Skin epidermis (tissue), 12 donors: ENCODE results near the gene RNF212.
A peak's percentile ranks its signal among the peaks of the same experiment; 100 is the strongest.

Experiments
- H3K27ac ChIP-seq, 21 experiments: fragments of 200-600 bp; sonication (generic) in 11 of 21; one replicate each; pipeline ENCODE4 v1.5.0; 2020; ENCODE audit warnings: mild to moderate bottlenecking in 3 of 21, inconsistent platforms in 2 of 21, moderate library complexity in 2 of 21
- H3K4me3 ChIP-seq, 7 experiments: fragments of 200-600 bp; sonication (generic) in 2 of 7; one replicate each; pipeline ENCODE4 v1.5.0; 2020; ENCODE audit warnings: inconsistent platforms in 2 of 7, mild to moderate bottlenecking in 2 of 7, moderate library complexity in 1 of 7

The RNF212 gene

GRCh38 chr4:1075809-1076699, 37.3 kb downstream of the RNF212 start:
- no peak overlapping the region for H3K27ac ChIP-seq

GRCh38 chr4:1075225-1075624, 38.1 kb downstream of the RNF212 start:
- Histone ChIP-seq H3K27ac (no peak overlapping the region), H3K4me3 (no peak overlapping the region)

More at GRCh38 chr4:1075809-1076699, 37.3 kb downstream of the RNF212 start:
- no peak overlapping the region for H3K4me3 ChIP-seq

GRCh38 chr4:1074077-1074476, 39.3 kb downstream of the RNF212 start:
- H3K4me3 ChIP-seq = no peak overlapping the region
- H3K27ac ChIP-seq = no peak overlapping the region

GRCh38 chr4:1072830-1073446, 40.4 kb downstream of the RNF212 start:
- H3K27ac ChIP-seq = no peak overlapping the region

GRCh38 chr4:1069394-1069793, 44.0 kb downstream of the RNF212 start:
- no peak overlapping the region for H3K27ac ChIP-seq

More at GRCh38 chr4:1072830-1073446, 40.4 kb downstream of the RNF212 start:
- H3K4me3 ChIP-seq = no peak overlapping the region

GRCh38 chr4:1065732-1066131, 47.6 kb downstream of the RNF212 start:
- no peak overlapping the region for H3K27ac ChIP-seq

More at GRCh38 chr4:1069394-1069793, 44.0 kb downstream of the RNF212 start:
- no peak overlapping the region for H3K4me3 ChIP-seq

GRCh38 chr4:1062419-1062818, 50.9 kb downstream of the RNF212 start:
- H3K4me3 ChIP-seq = no peak overlapping the region
- H3K27ac ChIP-seq = no peak overlapping the region

More at GRCh38 chr4:1065732-1066131, 47.6 kb downstream of the RNF212 start:
- no peak overlapping the region for H3K4me3 ChIP-seq

GRCh38 chr4:1061760-1062159, 51.6 kb downstream of the RNF212 start:
- no peak overlapping the region for H3K27ac ChIP-seq
- no peak overlapping the region for H3K4me3 ChIP-seq

- no peak overlapping the region for H3K27ac ChIP-seq
Measured at GRCh38 chr4:1061056-1061700, 52.2 kb downstream of the RNF212 start.

GRCh38 chr4:1060621-1061020, 52.7 kb downstream of the RNF212 start:
- Histone ChIP-seq H3K27ac (no peak overlapping the region), H3K4me3 (no peak overlapping the region)

More at GRCh38 chr4:1061056-1061700, 52.2 kb downstream of the RNF212 start:
- H3K4me3 ChIP-seq = no peak overlapping the region

GRCh38 chr4:1060121-1060520, 53.2 kb downstream of the RNF212 start:
- Histone ChIP-seq H3K27ac (no peak overlapping the region), H3K4me3 (no peak overlapping the region)

- H3K27ac ChIP-seq = no peak overlapping the region
- no peak overlapping the region for H3K4me3 ChIP-seq
Measured at GRCh38 chr4:1058997-1059665, 54.2 kb downstream of the RNF212 start.

GRCh38 chr4:1058198-1058996, 55.0 kb downstream of the RNF212 start:
- no peak overlapping the region for H3K4me3 ChIP-seq
- no peak overlapping the region for H3K27ac ChIP-seq

GRCh38 chr4:1057403-1057745, 56.0 kb downstream of the RNF212 start:
- H3K4me3 ChIP-seq = no peak overlapping the region
- no peak overlapping the region for H3K27ac ChIP-seq

- Histone ChIP-seq H3K27ac (no peak overlapping the region), H3K4me3 (no peak overlapping the region)
Measured at GRCh38 chr4:1056671-1057402, 56.5 kb downstream of the RNF212 start.

- Histone ChIP-seq H3K27ac (peak overlapping the region in 7 of 21 experiments; percentile 24 to 72 (median 66)), H3K4me3 (peak overlapping the region in 4 of 7 experiments; percentile 5 to 22 (median 12))
Measured at GRCh38 chr4:1055721-1056590, 57.4 kb downstream of the RNF212 start.

GRCh38 chr4:1055243-1055701, 58.1 kb downstream of the RNF212 start:
- Histone ChIP-seq H3K4me3 (peak overlapping the region in 4 of 7 experiments; percentile 5 to 22 (median 12)), H3K27ac (peak overlapping the region in 8 of 21 experiments; percentile 1 to 72 (median 62))
